ENCODE data around the gene ADGRL1. TPM values are rescaled to one million over a fixed set of nuclear protein-coding genes. Genes with fewer than 3 reads are reported as not detected.
"Not testable (repeated sequence)": the region's sequence is repeated elsewhere in the genome, so short reads cannot be mapped to it uniquely, and the experiment has no call there.

Gene ADGRL1
- total RNA-seq, 2 experiments from 2014 or later: 6.3 to 7.7 TPM

DNA sequence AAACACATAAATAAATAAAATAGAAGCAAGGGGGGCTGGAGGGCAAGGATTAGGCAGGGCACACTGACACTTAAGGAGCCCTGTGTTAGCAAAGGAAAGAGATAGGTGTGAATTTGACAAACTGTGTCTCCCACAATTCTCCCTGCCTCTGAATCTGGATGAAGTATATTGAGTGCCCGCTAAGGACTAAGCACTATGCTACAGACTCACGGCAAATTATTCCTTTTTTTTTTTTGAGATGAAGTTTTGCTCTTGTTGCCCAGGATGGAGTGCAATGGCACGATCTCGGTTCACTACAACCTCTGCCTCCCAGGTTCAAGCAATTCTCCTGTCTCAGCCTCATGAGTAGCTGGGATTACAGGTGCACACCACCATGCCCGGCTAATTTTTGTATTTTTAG lies 38.4 kb upstream of the ADGRL1 start:
- H3K4me3 Mint-ChIP-seq; H3K36me3 Mint-ChIP-seq (ENCODE audit: low read depth); H3K27me3 Mint-ChIP-seq (ENCODE audit: low read depth); H3K27ac Mint-ChIP-seq; DNase-seq; H3K9me3 Mint-ChIP-seq (ENCODE audit: insufficient read depth); ATAC-seq; POLR2A ChIA-PET: not testable (repeated sequence)
- peaks cover 14% of the 10 kb centered on the region for H3K4me1 Mint-ChIP-seq (ENCODE audit: low read depth)
- CTCF ChIA-PET: interaction anchor here (0.7 kb wide), 1 partner anchor 457 kb away, joined by 4 read pairs; no protein-coding TSS in a partner anchor

DNA sequence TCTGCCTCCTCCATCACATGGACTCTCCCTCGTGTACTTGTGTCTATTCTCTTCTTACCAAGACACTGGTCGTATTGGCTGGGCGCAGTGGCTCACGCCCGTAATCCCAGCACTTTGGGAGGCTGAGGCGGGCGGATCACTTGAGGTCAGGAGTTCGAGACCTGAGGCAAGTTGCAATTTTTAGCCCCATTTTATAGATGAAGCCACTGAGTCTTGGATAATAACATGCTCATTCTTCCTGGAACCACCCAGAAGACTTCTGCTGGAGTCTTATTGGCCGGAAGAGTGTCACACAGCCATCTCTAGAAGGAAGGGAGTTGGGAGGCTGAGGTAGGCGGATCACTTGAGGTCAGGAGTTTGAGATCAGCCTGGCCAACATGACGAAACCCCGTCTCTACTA lies 37.7 kb upstream of the ADGRL1 start:
- H3K4me3 Mint-ChIP-seq; H3K9me3 Mint-ChIP-seq (ENCODE audit: insufficient read depth); DNase-seq; H3K36me3 Mint-ChIP-seq (ENCODE audit: low read depth); ATAC-seq; H3K27ac Mint-ChIP-seq; H3K27me3 Mint-ChIP-seq (ENCODE audit: low read depth); POLR2A ChIA-PET; CTCF ChIA-PET: not testable (repeated sequence)
- peaks cover 10% of the 10 kb centered on the region for H3K4me1 Mint-ChIP-seq (ENCODE audit: low read depth)

DNA sequence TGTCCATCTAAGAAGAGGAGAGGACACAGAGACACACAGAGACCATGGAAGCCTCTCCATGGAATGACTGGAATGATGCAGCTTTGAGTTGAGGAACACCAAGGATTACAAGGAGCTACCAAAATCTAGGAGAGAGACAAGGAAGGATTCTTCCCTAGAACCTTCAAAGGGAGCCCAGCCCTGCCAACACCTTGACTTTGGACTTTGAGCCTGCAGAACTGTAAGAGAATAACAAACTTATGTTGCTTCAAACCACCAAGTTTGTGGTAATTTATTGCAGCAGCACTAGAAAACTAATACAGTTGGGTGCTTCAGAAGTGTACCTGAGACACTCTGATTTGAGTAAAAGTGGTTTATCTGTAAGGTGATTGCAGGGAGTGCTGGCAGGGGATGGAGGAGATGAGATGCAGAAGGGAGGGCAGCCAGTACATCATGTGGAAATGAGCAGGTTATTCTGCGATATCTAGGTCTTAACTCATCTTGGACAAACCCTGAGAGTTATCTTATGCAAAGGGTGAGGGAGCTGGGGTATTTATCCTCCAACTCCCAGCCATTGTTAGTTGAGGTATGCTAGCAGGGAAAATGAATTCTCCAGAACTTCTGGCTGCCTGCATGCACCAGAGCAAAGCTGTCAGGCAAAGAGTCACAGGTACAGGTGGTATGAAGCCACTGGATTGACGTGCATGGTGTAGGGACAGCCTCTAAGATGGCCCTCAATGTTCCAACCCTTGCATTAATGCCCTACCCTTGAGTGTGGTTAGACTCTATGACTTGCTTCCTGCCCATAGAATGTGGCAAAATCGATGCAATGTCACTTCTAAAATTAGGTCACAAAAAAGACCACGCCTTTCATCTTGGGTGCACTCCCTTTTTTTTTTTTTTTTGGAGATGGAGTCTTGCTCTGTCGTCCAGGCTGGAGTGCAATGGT lies 31.3 kb upstream of the ADGRL1 start:
- DNase-seq (no peak), ATAC-seq (no peak)
- no peaks in the 10 kb centered on the region for H3K36me3 Mint-ChIP-seq (ENCODE audit: low read depth)
- peaks cover 11% of the 10 kb centered on the region for H3K4me1 Mint-ChIP-seq (ENCODE audit: low read depth)
- H3K9me3 Mint-ChIP-seq (ENCODE audit: insufficient read depth): no peaks in the 10 kb centered on the region
- H3K27ac Mint-ChIP-seq: no peak overlapping the region
- ChIA-PET POLR2A (interaction anchor here (0.6 kb wide), 1 partner anchor 375 kb away, joined by 3 read pairs; no protein-coding TSS in a partner anchor), CTCF (no interaction called here)
- H3K27me3 Mint-ChIP-seq (ENCODE audit: low read depth): peaks cover 4% of the 10 kb centered on the region
- no peak overlapping the region for H3K4me3 Mint-ChIP-seq

DNA sequence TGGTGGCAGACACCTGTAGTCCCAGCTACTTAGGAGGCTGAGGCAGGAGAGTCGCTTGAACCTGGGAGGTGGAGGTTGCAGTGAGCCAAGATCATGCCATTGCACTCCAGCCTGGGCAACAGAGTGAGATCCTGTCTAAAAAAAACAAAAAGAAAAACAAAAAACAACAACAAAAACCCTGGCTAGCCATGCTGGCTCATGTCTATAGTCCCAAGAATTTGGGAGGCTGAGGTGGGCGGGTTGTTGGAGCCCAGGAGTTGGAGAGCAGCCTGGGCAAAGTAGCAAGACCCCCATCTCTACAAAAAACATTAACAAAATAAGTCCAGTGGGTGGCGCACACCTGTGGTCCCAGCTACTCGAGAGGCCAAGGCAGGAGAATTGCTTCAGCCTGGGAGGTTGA lies 27.0 kb upstream of the ADGRL1 start:
- DNase-seq; POLR2A ChIA-PET; H3K27ac Mint-ChIP-seq; CTCF ChIA-PET; ATAC-seq; H3K9me3 Mint-ChIP-seq (ENCODE audit: insufficient read depth); H3K4me3 Mint-ChIP-seq; H3K27me3 Mint-ChIP-seq (ENCODE audit: low read depth); H3K36me3 Mint-ChIP-seq (ENCODE audit: low read depth): not testable (repeated sequence)
- peaks cover 19% of the 10 kb centered on the region for H3K4me1 Mint-ChIP-seq (ENCODE audit: low read depth)

DNA sequence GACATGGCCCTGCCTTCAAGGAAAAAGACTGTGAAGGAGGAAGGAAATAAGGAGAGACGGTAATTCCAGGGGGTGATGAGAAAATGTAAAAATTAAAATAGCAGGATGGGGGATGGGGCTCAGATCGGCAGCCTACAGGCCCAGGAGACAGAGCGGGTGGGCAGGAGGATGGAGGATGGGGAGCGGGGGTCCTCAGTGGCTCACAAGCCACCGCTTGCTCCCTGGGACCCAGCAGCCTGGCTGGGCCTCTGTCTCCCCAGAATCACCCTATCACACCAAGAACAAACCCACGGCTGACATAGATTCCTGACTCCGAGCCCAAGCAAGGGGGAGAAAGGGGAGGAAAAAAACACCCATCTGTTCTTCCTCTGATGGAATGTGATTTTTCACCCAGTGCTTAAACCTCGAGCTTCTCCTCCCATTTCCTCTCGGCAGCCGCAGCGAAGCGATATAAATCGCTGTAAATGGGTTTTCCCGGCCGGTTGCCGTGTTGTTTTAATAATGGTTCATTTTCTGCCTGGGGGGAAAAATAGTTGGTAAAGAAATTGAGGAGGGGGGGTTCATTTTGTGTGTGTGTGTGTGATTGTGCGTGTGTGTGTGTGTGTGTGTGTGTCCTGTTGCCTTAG lies 22.6 kb upstream of the ADGRL1 start:
- DNase-seq; H3K36me3 Mint-ChIP-seq (ENCODE audit: low read depth); POLR2A ChIA-PET; H3K27ac Mint-ChIP-seq; H3K27me3 Mint-ChIP-seq (ENCODE audit: low read depth); H3K9me3 Mint-ChIP-seq (ENCODE audit: insufficient read depth); H3K4me1 Mint-ChIP-seq (ENCODE audit: low read depth); H3K4me3 Mint-ChIP-seq; ATAC-seq: not testable (repeated sequence)
- CTCF ChIA-PET: interaction anchor here (0.6 kb wide), 1 partner anchor 134 kb away, joined by 3 read pairs; no protein-coding TSS in a partner anchor

DNA sequence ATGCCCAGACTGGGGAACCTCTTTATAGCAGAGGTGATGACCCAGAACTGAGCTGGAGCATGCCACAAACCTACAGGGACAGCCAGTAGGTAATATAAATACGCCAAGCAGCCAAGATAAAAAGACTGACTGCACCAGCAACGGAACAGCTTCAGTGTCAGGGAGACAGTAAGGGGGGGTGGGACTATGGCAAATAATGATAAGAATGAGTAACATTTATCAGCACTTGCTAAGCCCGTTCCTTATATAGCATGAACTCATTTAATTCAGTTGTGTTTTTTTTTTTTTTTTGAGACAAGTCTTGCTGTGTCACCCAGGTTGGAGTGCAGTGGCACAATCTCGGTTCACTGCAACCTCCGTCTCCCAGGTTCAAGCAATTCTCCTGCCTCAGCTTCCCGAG lies 20.5 kb upstream of the ADGRL1 start:
- CTCF ChIA-PET: interaction anchor here (0.9 kb wide), 1 partner anchor 9 kb away, joined by 3 read pairs; no protein-coding TSS in a partner anchor
- H3K36me3 Mint-ChIP-seq (ENCODE audit: low read depth); H3K4me3 Mint-ChIP-seq; ATAC-seq; H3K27me3 Mint-ChIP-seq (ENCODE audit: low read depth); POLR2A ChIA-PET; H3K9me3 Mint-ChIP-seq (ENCODE audit: insufficient read depth); H3K27ac Mint-ChIP-seq; DNase-seq: not testable (repeated sequence)
- H3K4me1 Mint-ChIP-seq (ENCODE audit: low read depth): peaks cover 11% of the 10 kb centered on the region

DNA sequence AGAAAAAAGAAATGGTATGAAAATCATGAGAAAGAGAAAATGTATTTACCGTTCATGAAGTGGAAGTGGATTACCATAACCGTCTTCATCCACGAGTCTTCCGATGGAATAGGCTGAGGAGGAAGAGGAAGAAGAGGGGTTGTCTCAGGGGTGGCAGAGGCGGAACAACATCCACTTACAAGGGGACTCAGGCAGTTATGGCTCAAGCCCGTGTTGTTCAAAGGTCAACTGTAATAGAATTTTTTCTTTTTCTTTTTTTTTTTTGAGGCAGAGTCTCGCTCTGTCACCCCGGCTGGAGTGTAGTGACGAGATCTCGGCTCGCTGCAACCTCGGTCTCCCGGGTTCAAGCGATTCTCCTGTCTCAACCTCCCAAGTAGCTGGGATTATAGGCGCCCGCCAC lies 16.9 kb upstream of the ADGRL1 start:
- Mint-ChIP-seq H3K4me1 (ENCODE audit: low read depth) (peaks cover 17% of the 10 kb centered on the region), H3K9me3 (ENCODE audit: insufficient read depth) (no peaks in the 10 kb centered on the region), H3K36me3 (ENCODE audit: low read depth) (no peaks in the 10 kb centered on the region), H3K27ac (no peak overlapping the region), H3K4me3 (no peak overlapping the region), H3K27me3 (ENCODE audit: low read depth) (no peaks in the 10 kb centered on the region)
- DNase-seq: no peak
- no peak for ATAC-seq
- ChIA-PET POLR2A (no interaction called here), CTCF (interaction anchor here (3.1 kb wide), 1 partner anchor 125 kb away, joined by 14 read pairs; no protein-coding TSS in a partner anchor)

DNA sequence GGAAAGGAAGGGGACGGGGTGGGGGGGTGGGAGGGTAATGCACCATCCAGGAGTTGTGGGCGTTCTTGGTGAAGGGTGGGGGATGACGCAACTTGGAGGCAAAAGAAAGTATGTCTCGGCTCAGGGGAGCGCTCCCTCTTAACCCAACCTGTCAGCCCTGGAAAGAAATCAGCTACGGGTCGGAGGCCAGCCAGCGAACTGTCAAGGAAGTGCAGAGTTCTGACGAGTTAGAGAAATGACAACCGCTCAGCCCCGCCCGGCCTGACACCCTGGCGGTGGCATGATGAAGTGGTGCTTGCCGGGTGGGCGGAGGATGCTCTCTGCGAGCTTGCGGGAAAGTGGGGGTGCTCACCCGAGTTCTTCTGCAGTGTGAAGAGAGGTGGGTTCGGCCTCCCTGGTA lies 15.4 kb upstream of the ADGRL1 start:
- POLR2A ChIA-PET; H3K36me3 Mint-ChIP-seq (ENCODE audit: low read depth); H3K9me3 Mint-ChIP-seq (ENCODE audit: insufficient read depth); H3K27me3 Mint-ChIP-seq (ENCODE audit: low read depth): not testable (repeated sequence)
- H3K27ac Mint-ChIP-seq: peak overlapping the region; percentile 70
- ATAC-seq: peak; percentile 90
- peak overlapping the region; percentile 57 for H3K4me3 Mint-ChIP-seq
- CTCF ChIA-PET: interaction anchor here (1.2 to 3.1 kb wide), 2 partner anchors 67 to 127 kb away, joined by 4 to 14 read pairs; no protein-coding TSS in a partner anchor
- peaks cover 28% of the 10 kb centered on the region for H3K4me1 Mint-ChIP-seq (ENCODE audit: low read depth)
- peak; percentile 85 for DNase-seq

DNA sequence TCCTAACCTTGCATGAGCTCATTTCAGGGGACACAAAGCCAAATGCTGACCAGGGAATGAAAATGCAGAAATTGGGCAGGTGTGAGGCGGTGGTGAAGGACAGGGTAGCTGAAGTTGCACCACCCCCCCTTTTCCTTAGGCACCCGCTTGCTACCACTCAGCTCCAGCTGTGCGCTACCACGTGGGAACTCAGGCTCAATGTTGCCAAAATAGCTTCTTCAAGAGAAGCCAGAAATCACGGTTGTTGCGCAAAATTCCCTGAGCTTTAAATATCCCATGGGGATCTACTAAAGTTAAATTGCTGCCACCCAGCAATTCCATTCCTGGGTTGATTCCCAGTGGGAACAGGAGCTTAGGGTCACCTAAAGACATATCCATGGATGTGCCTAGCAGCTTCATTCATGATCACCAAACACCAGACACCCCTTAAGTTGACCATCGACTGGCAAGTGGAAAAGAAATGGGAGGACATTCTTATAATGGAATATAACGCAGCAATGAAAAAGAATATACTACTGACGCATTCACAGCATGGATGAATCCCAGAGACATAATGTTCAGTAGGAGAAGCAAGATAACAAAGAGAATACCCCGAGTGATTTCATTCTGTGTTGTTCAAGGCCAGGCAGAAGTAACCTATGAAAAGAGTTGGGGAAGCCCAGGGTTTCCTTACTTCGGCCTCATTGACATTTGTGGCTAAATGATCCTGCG lies 12.8 kb upstream of the ADGRL1 start:
- Mint-ChIP-seq H3K9me3 (ENCODE audit: insufficient read depth) (no peaks in the 10 kb centered on the region), H3K36me3 (ENCODE audit: low read depth) (no peaks in the 10 kb centered on the region), H3K27me3 (ENCODE audit: low read depth) (no peaks in the 10 kb centered on the region), H3K27ac (no peak overlapping the region), H3K4me3 (no peak overlapping the region), H3K4me1 (ENCODE audit: low read depth) (peaks cover 30% of the 10 kb centered on the region)
- CTCF ChIA-PET: interaction anchor here (0.9 to 2.8 kb wide), 2 partner anchors 118 to 129 kb away, joined by 3 to 21 read pairs; no protein-coding TSS in a partner anchor
- POLR2A ChIA-PET: no interaction called here
- no peak for ATAC-seq
- DNase-seq: no peak

DNA sequence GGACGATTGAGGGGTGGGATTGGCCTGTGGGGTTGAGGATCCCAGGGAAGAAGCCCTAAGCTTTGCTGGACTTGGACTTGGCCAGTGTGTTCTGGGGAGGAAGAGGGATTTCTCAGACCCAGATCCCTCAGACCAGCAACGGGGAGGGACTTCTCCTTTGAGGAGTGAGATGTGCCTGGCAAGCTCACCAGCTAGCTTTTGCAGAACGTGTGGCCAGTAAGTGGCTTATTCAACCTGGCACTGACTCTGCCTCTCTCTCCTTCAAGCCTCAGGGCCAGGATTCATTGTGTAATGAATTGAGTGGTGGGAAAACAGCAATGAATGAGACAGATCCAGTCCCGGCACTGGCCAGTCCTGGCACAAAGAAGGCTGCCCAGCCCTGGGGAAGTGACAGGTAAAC lies 11.9 kb upstream of the ADGRL1 start:
- H3K9me3 Mint-ChIP-seq (ENCODE audit: insufficient read depth); ATAC-seq; H3K4me3 Mint-ChIP-seq; H3K27me3 Mint-ChIP-seq (ENCODE audit: low read depth); DNase-seq; H3K36me3 Mint-ChIP-seq (ENCODE audit: low read depth); H3K27ac Mint-ChIP-seq: not testable (repeated sequence)
- ChIA-PET CTCF (interaction anchor here (0.9 to 2.8 kb wide), 7 partner anchors 38 to 289 kb away, joined by 3 to 21 read pairs (median 3); no protein-coding TSS in a partner anchor), POLR2A (interaction anchor here (1.7 to 2.0 kb wide), 2 partner anchors 81 to 164 kb away, joined by 7 read pairs; partner anchors contain the start of genes ADGRE5 and ASF1B)
- H3K4me1 Mint-ChIP-seq (ENCODE audit: low read depth): peaks cover 30% of the 10 kb centered on the region

DNA sequence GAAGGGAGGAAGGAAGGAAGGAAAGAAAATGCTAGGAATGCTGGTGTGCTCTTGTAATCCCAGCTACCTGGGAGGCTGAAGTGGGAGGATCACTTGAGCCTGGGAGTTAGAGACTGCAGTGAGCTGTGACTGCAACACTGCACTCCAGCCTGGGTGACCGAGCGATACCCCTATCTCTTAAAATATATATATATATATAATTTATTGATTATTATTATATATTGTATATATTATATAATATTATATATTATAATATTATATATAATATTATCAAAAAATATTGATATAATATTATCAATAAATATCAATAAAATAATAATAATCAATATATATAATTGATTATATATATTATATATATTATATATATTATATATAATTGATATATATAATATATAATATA lies 8.6 kb upstream of the ADGRL1 start:
- Mint-ChIP-seq H3K9me3 (ENCODE audit: insufficient read depth) (no peaks in the 10 kb centered on the region), H3K27me3 (ENCODE audit: low read depth) (peaks cover 10% of the 10 kb centered on the region), H3K27ac (no peak overlapping the region), H3K36me3 (ENCODE audit: low read depth) (no peaks in the 10 kb centered on the region), H3K4me1 (ENCODE audit: low read depth) (peaks cover 22% of the 10 kb centered on the region), H3K4me3 (no peak overlapping the region)
- POLR2A ChIA-PET: interaction anchor here (1.3 kb wide), 1 partner anchor 195 kb away, joined by 4 read pairs; no protein-coding TSS in a partner anchor
- ATAC-seq (no peak), DNase-seq (no peak)
- CTCF ChIA-PET: interaction anchor here (1.3 kb wide), 1 partner anchor 14 kb away, joined by 3 read pairs; no protein-coding TSS in a partner anchor

Measured in activated CD8-positive, alpha-beta T cell treated with anti-CD3 and anti-CD28 coated beads, Interleukin-2, amount 10 ng/mL, durations not matched to agents 7 days and 5 days (primary cell).